Measurements from ENCODE around the gene ADGRF3. TPM values are rescaled to one million over a fixed set of nuclear protein-coding genes. Genes with fewer than 3 reads are reported as not detected.
"Not testable (repeated sequence)": the region's sequence is repeated elsewhere in the genome, so short reads cannot be mapped to it uniquely, and the experiment has no call there.

Gene ADGRF3
- total RNA-seq, 6 donors from 2014 or later, result 0.15 to 2.1 (median 0.30) TPM; not detected in 1

DNA sequence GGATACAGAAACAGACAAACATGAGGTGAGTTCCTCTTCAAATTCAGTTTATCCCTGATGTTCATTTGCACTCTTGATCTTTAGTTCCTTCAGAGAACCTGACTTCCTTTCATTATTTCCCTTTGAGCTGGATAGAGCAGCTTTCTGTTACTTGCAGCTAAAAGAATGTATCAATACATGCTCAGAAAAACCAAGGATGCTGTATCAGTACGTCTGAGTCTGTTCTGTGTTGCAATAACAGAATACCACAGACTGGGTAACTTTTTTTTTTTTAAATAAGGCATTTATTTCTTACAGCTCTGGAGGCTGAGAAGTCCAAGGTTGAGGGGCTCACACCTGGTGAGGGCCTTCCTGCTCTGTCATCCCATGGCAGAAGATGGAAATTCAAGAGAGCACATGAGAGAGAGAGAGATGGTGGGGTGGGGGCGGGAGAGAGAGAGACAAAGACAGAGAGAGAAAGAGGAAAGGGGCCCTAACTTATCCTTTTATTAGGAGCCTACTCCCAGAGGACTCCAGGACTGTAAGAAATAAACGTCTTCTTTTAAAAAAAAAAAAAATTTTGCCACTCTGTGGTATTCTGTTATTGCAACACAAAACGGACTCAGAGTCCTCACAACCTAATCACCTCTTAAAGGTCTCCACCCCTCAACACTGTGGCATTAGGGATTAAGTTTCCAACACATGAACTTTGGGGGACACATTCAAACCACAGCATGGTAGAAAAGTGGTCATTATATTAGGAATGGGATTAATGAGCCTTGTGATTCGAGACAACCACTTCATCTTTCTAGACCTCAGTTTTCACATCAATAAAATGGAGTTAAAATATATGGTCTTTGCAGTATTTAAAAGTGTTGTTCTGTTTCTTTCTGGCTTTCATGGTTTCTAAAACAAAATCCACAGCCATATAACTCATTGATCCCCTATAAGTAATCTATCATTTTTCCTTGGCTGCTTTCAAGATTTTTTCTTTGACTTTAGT lies 19.0 kb downstream of the ADGRF3 start:
- peaks cover 0 to 2% (median 1%) of the 10 kb centered on the region in 4 donors for H3K4me1 ChIP-seq
- H3K4me3 ChIP-seq, result no peak overlapping the region
- no peaks in the 10 kb centered on the region for H3K27me3 ChIP-seq
- TF ChIP-seq, protein P1, sequence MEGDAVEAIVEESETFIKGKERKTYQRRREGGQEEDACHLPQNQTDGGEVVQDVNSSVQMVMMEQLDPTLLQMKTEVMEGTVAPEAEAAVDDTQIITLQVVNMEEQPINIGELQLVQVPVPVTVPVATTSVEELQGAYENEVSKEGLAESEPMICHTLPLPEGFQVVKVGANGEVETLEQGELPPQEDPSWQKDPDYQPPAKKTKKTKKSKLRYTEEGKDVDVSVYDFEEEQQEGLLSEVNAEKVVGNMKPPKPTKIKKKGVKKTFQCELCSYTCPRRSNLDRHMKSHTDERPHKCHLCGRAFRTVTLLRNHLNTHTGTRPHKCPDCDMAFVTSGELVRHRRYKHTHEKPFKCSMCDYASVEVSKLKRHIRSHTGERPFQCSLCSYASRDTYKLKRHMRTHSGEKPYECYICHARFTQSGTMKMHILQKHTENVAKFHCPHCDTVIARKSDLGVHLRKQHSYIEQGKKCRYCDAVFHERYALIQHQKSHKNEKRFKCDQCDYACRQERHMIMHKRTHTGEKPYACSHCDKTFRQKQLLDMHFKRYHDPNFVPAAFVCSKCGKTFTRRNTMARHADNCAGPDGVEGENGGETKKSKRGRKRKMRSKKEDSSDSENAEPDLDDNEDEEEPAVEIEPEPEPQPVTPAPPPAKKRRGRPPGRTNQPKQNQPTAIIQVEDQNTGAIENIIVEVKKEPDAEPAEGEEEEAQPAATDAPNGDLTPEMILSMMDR (IDR thresholded peaks at IDR 0.05), result no peak
- TF ChIP-seq POLR2AphosphoS5 (IDR thresholded peaks at IDR 0.05), result no peak
- no peak for TF ChIP-seq EP300 (IDR thresholded peaks at IDR 0.05)
- no peak for TF ChIP-seq POLR2A (IDR thresholded peaks at IDR 0.05)
- H3K36me3 ChIP-seq, result no peaks in the 10 kb centered on the region
- ATAC-seq (ENCODE audit: low FRiP score in 2 of 2) (no peak), DNase-seq (no peak)
- 37 to 50% methylated on average over 5 of the region's 5 CpGs for WGBS, 2 donors
- H3K9me3 ChIP-seq, result no peaks in the 10 kb centered on the region
- no peak overlapping the region for H3K27ac ChIP-seq

DNA sequence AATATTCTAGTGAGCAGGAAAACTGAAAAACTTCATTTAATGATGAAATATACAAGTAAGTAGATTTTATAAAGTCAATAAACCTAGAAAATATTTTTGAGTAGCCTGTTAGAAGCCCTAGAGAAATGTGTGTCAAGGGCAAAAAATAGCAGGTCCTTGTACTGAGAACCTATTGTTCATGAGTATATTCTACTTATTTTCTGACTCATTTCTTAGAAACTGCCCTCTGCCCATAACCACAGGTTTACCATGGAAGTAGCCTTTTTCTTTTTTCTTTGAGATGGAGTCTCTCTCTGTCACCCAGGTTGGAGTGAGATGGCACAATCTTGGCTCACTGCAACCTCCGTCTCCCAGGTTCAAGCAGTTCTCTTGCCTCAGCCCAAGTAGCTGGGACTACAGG lies 20.1 kb downstream of the ADGRF3 start:
- Histone ChIP-seq H3K27ac (no peak overlapping the region), H3K9me3 (no peaks in the 10 kb centered on the region), H3K36me3 (no peaks in the 10 kb centered on the region), H3K4me1 (peaks cover 0 to 2% (median 1%) of the 10 kb centered on the region in 4 donors), H3K27me3 (no peaks in the 10 kb centered on the region), H3K4me3 (no peak overlapping the region)
- no peak for ATAC-seq (ENCODE audit: low FRiP score in 2 of 2)
- TF ChIP-seq, protein P1 (IDR thresholded peaks at IDR 0.05), result no peak
- TF ChIP-seq EP300 (IDR thresholded peaks at IDR 0.05) (no peak), POLR2A (IDR thresholded peaks at IDR 0.05) (no peak), POLR2AphosphoS5 (IDR thresholded peaks at IDR 0.05) (no peak)
- WGBS, 2 donors, result 73 to 77% methylated on average over 1 of the region's 1 CpG
- no peak for DNase-seq

DNA sequence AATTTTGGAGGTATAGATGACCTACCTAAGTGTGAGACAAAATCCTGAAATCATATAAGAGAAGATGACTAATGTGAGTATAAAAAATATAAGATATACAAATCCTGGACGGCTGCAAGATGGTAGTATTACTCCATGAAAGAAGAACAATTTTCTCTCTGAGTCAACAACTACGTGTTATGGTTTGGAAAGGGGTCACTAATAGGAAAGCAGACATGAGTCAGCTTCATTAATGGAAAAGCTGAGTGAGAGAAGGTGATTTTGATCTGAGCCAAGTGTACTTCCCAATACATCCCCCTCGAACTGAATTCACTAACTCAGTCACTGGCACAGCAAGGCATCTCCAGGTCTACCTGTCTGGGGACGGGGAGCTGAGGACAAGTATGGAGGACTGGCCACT lies 20.7 kb downstream of the ADGRF3 start:
- DNase-seq (no peak), ATAC-seq (ENCODE audit: low FRiP score in 2 of 2) (no peak)
- Histone ChIP-seq H3K27ac (no peak overlapping the region), H3K9me3 (no peaks in the 10 kb centered on the region), H3K36me3 (no peaks in the 10 kb centered on the region), H3K27me3 (no peaks in the 10 kb centered on the region), H3K4me3 (no peak overlapping the region), H3K4me1 (peaks cover 0 to 2% (median 1%) of the 10 kb centered on the region in 4 donors)
- 68 to 72% methylated on average over 4 of the region's 4 CpGs for WGBS, 2 donors
- TF ChIP-seq POLR2AphosphoS5 (IDR thresholded peaks at IDR 0.05), result no peak
- TF ChIP-seq, protein P1 (IDR thresholded peaks at IDR 0.05), result no peak
- TF ChIP-seq EP300 (IDR thresholded peaks at IDR 0.05), result no peak
- TF ChIP-seq POLR2A (IDR thresholded peaks at IDR 0.05), result no peak

DNA sequence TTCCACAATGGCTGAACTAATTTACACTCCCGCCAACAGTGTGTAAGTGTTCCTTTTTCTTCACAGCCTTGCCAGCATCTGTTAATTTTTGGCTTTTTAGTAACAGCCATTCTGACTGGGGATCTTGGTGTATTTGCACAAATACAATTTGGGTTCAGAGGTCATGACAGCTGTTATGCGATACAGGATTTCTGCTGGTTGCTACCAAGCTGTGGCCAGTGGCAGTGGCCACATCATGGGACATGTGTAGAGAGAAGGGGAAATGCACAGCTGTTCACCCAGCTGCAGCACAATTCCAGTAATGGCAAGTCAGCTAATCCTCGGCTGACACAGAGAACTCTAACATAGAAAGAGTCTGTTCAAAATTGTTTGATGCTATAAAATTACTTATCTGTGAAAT lies 21.7 kb downstream of the ADGRF3 start:
- ATAC-seq (ENCODE audit: low FRiP score in 2 of 2) (no peak), DNase-seq (no peak)
- Histone ChIP-seq H3K4me3 (no peak overlapping the region), H3K27ac (no peak overlapping the region), H3K27me3 (no peaks in the 10 kb centered on the region), H3K9me3 (no peaks in the 10 kb centered on the region), H3K4me1 (peaks cover 0 to 2% (median 1%) of the 10 kb centered on the region in 4 donors), H3K36me3 (no peaks in the 10 kb centered on the region)
- WGBS, 2 donors, result 67 to 73% methylated on average over 3 of the region's 3 CpGs
- no peak for TF ChIP-seq POLR2A (IDR thresholded peaks at IDR 0.05)
- no peak for TF ChIP-seq POLR2AphosphoS5 (IDR thresholded peaks at IDR 0.05)
- TF ChIP-seq, protein P1 (IDR thresholded peaks at IDR 0.05), result no peak
- TF ChIP-seq EP300 (IDR thresholded peaks at IDR 0.05), result no peak

DNA sequence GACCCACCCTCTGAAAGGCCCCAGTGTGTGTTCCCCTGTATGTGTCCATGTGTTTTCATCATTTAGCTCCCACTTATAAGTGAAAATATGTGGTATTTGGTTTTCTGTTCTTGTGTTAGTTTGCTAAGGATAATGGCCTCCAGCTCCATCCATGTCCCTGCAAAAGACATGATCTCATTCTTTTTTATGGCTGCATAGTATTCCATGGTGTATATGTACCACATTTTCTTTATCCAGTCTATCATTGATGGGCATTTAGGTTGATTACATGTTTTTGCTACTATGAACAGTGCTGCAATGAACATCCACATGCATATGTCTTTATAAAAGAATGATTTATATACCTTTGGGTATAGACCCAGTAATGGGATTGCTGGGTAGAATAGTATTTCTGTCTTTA lies 22.1 kb downstream of the ADGRF3 start:
- ATAC-seq (ENCODE audit: low FRiP score in 2 of 2); H3K4me3 ChIP-seq; DNase-seq; H3K4me1 ChIP-seq; H3K9me3 ChIP-seq; H3K27me3 ChIP-seq; H3K27ac ChIP-seq; H3K36me3 ChIP-seq: not testable (repeated sequence)

Data from upper lobe of left lung (tissue), 6 donors.